Activated CD4-positive, CD25-positive, alpha-beta regulatory T cell (primary cell): ENCODE measurements around the gene TRPM2.
"Not testable (repeated sequence)": the region's sequence is repeated elsewhere in the genome, so short reads cannot be mapped to it uniquely, and the experiment has no call there.

Source experiments
- DNase-seq, 4 experiments: peaks; one replicate each; lab custom pipeline; 2025; lab: John Stamatoyannopoulos, UW

The TRPM2 gene

GRCh38 chr21:44397431-44398031 is 44.1 kb downstream of the TRPM2 start:
- DNase-seq: no peak

GRCh38 chr21:44398499-44398898 is 45.1 kb downstream of the TRPM2 start:
- no peak for DNase-seq

GRCh38 chr21:44399151-44399954 is 45.9 kb downstream of the TRPM2 start:
- no peak for DNase-seq

- no peak for DNase-seq
These were observed 46.8 kb downstream of the TRPM2 start for GRCh38 chr21:44399955-44400790.

GRCh38 chr21:44400791-44401385 is 47.5 kb downstream of the TRPM2 start:
- no peak for DNase-seq

- DNase-seq: no peak
These were observed 48.2 kb downstream of the TRPM2 start for GRCh38 chr21:44401386-44402160.

GRCh38 chr21:44402323-44403105 is 49.1 kb downstream of the TRPM2 start:
- DNase-seq: no peak

- DNase-seq: no peak
These were observed 49.9 kb downstream of the TRPM2 start for GRCh38 chr21:44403106-44404020.

GRCh38 chr21:44404482-44404881 is 51.1 kb downstream of the TRPM2 start:
- not testable (repeated sequence) for DNase-seq

- no peak for DNase-seq
These were observed 51.9 kb downstream of the TRPM2 start for GRCh38 chr21:44405091-44405947.

GRCh38 chr21:44405948-44406872 is 52.8 kb downstream of the TRPM2 start:
- DNase-seq: no peak

GRCh38 chr21:44406953-44407352 is 53.5 kb downstream of the TRPM2 start:
- DNase-seq: no peak

GRCh38 chr21:44407493-44407892 is 54.1 kb downstream of the TRPM2 start:
- no peak for DNase-seq

- DNase-seq: no peak
These were observed 54.8 kb downstream of the TRPM2 start for GRCh38 chr21:44408226-44408625.

- no peak for DNase-seq
These were observed 60.3 kb downstream of the TRPM2 start for GRCh38 chr21:44413566-44414290.

GRCh38 chr21:44414291-44415072 is 61.1 kb downstream of the TRPM2 start:
- DNase-seq: no peak
